Activated naive CD4-positive, alpha-beta T cell treated with anti-CD3 and anti-CD28 coated beads, Interleukin-2, amount 50 U/mL, for 24 hours (primary cell): Measurements from ENCODE around the gene PER2.
A peak's percentile ranks its signal among the peaks of the same experiment; 100 is the strongest.

Experiments used
- H3K27ac Mint-ChIP-seq: one replicate; pipeline ENCODE4 v1.8.0; 2021; ENCODE audit warnings: mild to moderate bottlenecking, mixed read lengths
- H3K27me3 Mint-ChIP-seq: one replicate; pipeline ENCODE4 v1.8.0; 2021; ENCODE audit warnings: mixed read lengths
- H3K36me3 Mint-ChIP-seq: one replicate; pipeline ENCODE4 v1.8.0; 2021; ENCODE audit warnings: mixed read lengths
- H3K4me1 Mint-ChIP-seq: one replicate; pipeline ENCODE4 v1.8.0; 2021; ENCODE audit warnings: mixed read lengths
- H3K4me3 Mint-ChIP-seq: one replicate; pipeline ENCODE4 v1.8.0; 2021; ENCODE audit warnings: mild to moderate bottlenecking, mixed read lengths
- H3K9me3 Mint-ChIP-seq: one replicate; pipeline ENCODE4 v1.8.0; 2021; ENCODE audit warnings: mixed read lengths

The PER2 gene

GRCh38 chr2:238267341-238267710 lies 21.1 kb downstream of the PER2 start:
- H3K27ac Mint-ChIP-seq: no peak overlapping the region
- H3K9me3 Mint-ChIP-seq: no peaks in the 10 kb centered on the region
- peaks cover 15% of the 10 kb centered on the region for H3K36me3 Mint-ChIP-seq
- H3K27me3 Mint-ChIP-seq: no peaks in the 10 kb centered on the region
- peaks cover 6% of the 10 kb centered on the region for H3K4me1 Mint-ChIP-seq
- no peak overlapping the region for H3K4me3 Mint-ChIP-seq

GRCh38 chr2:238265605-238266004 lies 22.8 kb downstream of the PER2 start:
- Mint-ChIP-seq H3K36me3 (peaks cover 12% of the 10 kb centered on the region), H3K4me1 (peaks cover 6% of the 10 kb centered on the region), H3K27me3 (no peaks in the 10 kb centered on the region), H3K4me3 (no peak overlapping the region), H3K27ac (no peak overlapping the region), H3K9me3 (no peaks in the 10 kb centered on the region)

- Mint-ChIP-seq H3K36me3 (peaks cover 12% of the 10 kb centered on the region), H3K4me3 (no peak overlapping the region), H3K27me3 (no peaks in the 10 kb centered on the region), H3K27ac (no peak overlapping the region), H3K4me1 (peaks cover 6% of the 10 kb centered on the region), H3K9me3 (no peaks in the 10 kb centered on the region)
Measured at GRCh38 chr2:238264072-238264460, 24.3 kb downstream of the PER2 start.

- Mint-ChIP-seq H3K36me3 (peaks cover 12% of the 10 kb centered on the region), H3K27me3 (no peaks in the 10 kb centered on the region), H3K27ac (no peak overlapping the region), H3K9me3 (no peaks in the 10 kb centered on the region), H3K4me1 (peaks cover 6% of the 10 kb centered on the region), H3K4me3 (no peak overlapping the region)
Measured at GRCh38 chr2:238263204-238264071, 25.0 kb downstream of the PER2 start.

GRCh38 chr2:238262496-238263122 lies 25.8 kb downstream of the PER2 start:
- Mint-ChIP-seq H3K4me3 (no peak overlapping the region), H3K27me3 (no peaks in the 10 kb centered on the region), H3K9me3 (no peaks in the 10 kb centered on the region), H3K36me3 (peaks cover 12% of the 10 kb centered on the region), H3K27ac (no peak overlapping the region), H3K4me1 (peaks cover 6% of the 10 kb centered on the region)

GRCh38 chr2:238261718-238262375 lies 26.6 kb downstream of the PER2 start:
- H3K9me3 Mint-ChIP-seq: no peaks in the 10 kb centered on the region
- peaks cover 6% of the 10 kb centered on the region for H3K4me1 Mint-ChIP-seq
- H3K27me3 Mint-ChIP-seq: no peaks in the 10 kb centered on the region
- H3K4me3 Mint-ChIP-seq: no peak overlapping the region
- H3K27ac Mint-ChIP-seq: no peak overlapping the region
- H3K36me3 Mint-ChIP-seq: peaks cover 8% of the 10 kb centered on the region

- Mint-ChIP-seq H3K4me1 (peaks cover 6% of the 10 kb centered on the region), H3K4me3 (no peak overlapping the region), H3K36me3 (peaks cover 8% of the 10 kb centered on the region), H3K27me3 (no peaks in the 10 kb centered on the region), H3K9me3 (no peaks in the 10 kb centered on the region), H3K27ac (no peak overlapping the region)
Measured at GRCh38 chr2:238260883-238261282, 27.5 kb downstream of the PER2 start.

GRCh38 chr2:238259061-238260020 lies 29.1 kb downstream of the PER2 start:
- H3K4me3 Mint-ChIP-seq: no peak overlapping the region
- peaks cover 6% of the 10 kb centered on the region for H3K4me1 Mint-ChIP-seq
- no peaks in the 10 kb centered on the region for H3K9me3 Mint-ChIP-seq
- no peak overlapping the region for H3K27ac Mint-ChIP-seq
- H3K36me3 Mint-ChIP-seq: peaks cover 11% of the 10 kb centered on the region
- no peaks in the 10 kb centered on the region for H3K27me3 Mint-ChIP-seq

- no peaks in the 10 kb centered on the region for H3K9me3 Mint-ChIP-seq
- H3K36me3 Mint-ChIP-seq: peaks cover 7% of the 10 kb centered on the region
- H3K27ac Mint-ChIP-seq: no peak overlapping the region
- H3K4me1 Mint-ChIP-seq: no peaks in the 10 kb centered on the region
- H3K4me3 Mint-ChIP-seq: no peak overlapping the region
- no peaks in the 10 kb centered on the region for H3K27me3 Mint-ChIP-seq
Measured at GRCh38 chr2:238257786-238258700, 30.4 kb downstream of the PER2 start.

- H3K9me3 Mint-ChIP-seq: no peaks in the 10 kb centered on the region
Measured at GRCh38 chr2:238256594-238257104, 31.8 kb downstream of the PER2 start.

GRCh38 chr2:238256111-238256510 lies 32.3 kb downstream of the PER2 start:
- H3K4me3 Mint-ChIP-seq: no peak overlapping the region
- no peaks in the 10 kb centered on the region for H3K9me3 Mint-ChIP-seq
- no peaks in the 10 kb centered on the region for H3K27me3 Mint-ChIP-seq
- H3K36me3 Mint-ChIP-seq: peaks cover 7% of the 10 kb centered on the region
- H3K27ac Mint-ChIP-seq: no peak overlapping the region
- no peaks in the 10 kb centered on the region for H3K4me1 Mint-ChIP-seq

More at GRCh38 chr2:238256594-238257104, 31.8 kb downstream of the PER2 start:
- no peaks in the 10 kb centered on the region for H3K27me3 Mint-ChIP-seq
- H3K4me3 Mint-ChIP-seq: no peak overlapping the region
- no peak overlapping the region for H3K27ac Mint-ChIP-seq
- H3K4me1 Mint-ChIP-seq: no peaks in the 10 kb centered on the region
- H3K36me3 Mint-ChIP-seq: peaks cover 7% of the 10 kb centered on the region

- peak overlapping the region; percentile 12 for H3K27ac Mint-ChIP-seq
- H3K9me3 Mint-ChIP-seq: no peaks in the 10 kb centered on the region
- no peak overlapping the region for H3K4me3 Mint-ChIP-seq
- no peaks in the 10 kb centered on the region for H3K27me3 Mint-ChIP-seq
- H3K4me1 Mint-ChIP-seq: no peaks in the 10 kb centered on the region
- H3K36me3 Mint-ChIP-seq: peaks cover 7% of the 10 kb centered on the region
Measured at GRCh38 chr2:238255636-238256035, 32.8 kb downstream of the PER2 start.

GRCh38 chr2:238255151-238255551 lies 33.3 kb downstream of the PER2 start:
- Mint-ChIP-seq H3K36me3 (peaks cover 4% of the 10 kb centered on the region), H3K4me1 (no peaks in the 10 kb centered on the region), H3K9me3 (no peaks in the 10 kb centered on the region), H3K27ac (no peak overlapping the region), H3K4me3 (no peak overlapping the region), H3K27me3 (no peaks in the 10 kb centered on the region)

GRCh38 chr2:238254095-238254723 lies 34.2 kb downstream of the PER2 start:
- no peak overlapping the region for H3K27ac Mint-ChIP-seq
- no peak overlapping the region for H3K4me3 Mint-ChIP-seq
- H3K27me3 Mint-ChIP-seq: no peaks in the 10 kb centered on the region
- no peaks in the 10 kb centered on the region for H3K4me1 Mint-ChIP-seq
- H3K9me3 Mint-ChIP-seq: no peaks in the 10 kb centered on the region
- H3K36me3 Mint-ChIP-seq: peaks cover 4% of the 10 kb centered on the region
